Fibroblast of lung (primary cell): Measurements from ENCODE around the gene LCP1. TPM values are rescaled to one million over a fixed set of nuclear protein-coding genes. Genes with fewer than 3 reads are reported as not detected.

Experiments used
- DNase-seq, 2 donors: peaks; one replicate each; pipeline versions ENCODE4 v3.0.0 to v3.0.0-alpha.2; 2010; ENCODE audit warnings: low read depth in 2 of 2
- H2AFZ ChIP-seq: 2 replicates; pipeline ENCODE4 v1.5.1; 2012; ENCODE audit warnings: low read length, control low read depth, inconsistent platforms
- H3K27ac ChIP-seq: 2 replicates; pipeline ENCODE4 v1.5.1; 2011; ENCODE audit warnings: low read length, control low read depth; ENCODE audit not compliant: insufficient read depth
- H3K27me3 ChIP-seq: 2 replicates; pipeline ENCODE4 v1.5.1; 2011; ENCODE audit warnings: mild to moderate bottlenecking, low read length; ENCODE audit not compliant: control insufficient read depth, insufficient read depth
- H3K36me3 ChIP-seq: 2 replicates; pipeline ENCODE4 v1.5.1; 2011; ENCODE audit warnings: low read length; ENCODE audit not compliant: control insufficient read depth, insufficient read depth
- H3K4me1 ChIP-seq: 2 replicates; pipeline ENCODE4 v1.5.1; 2011; ENCODE audit warnings: low read length; ENCODE audit not compliant: control insufficient read depth, insufficient read depth; ENCODE audit errors: extremely low read depth
- H3K4me2 ChIP-seq: 2 replicates; pipeline ENCODE4 v1.5.1; 2011; ENCODE audit warnings: low read length, control low read depth; ENCODE audit not compliant: insufficient read depth; ENCODE audit errors: extremely low read depth
- H3K4me3 ChIP-seq, 4 experiments: fragments of 200-600 bp in 1 of 4; sonication (generic) in 1 of 4; replicated peaks in 1 of 4; 2 replicates each; pipeline ENCODE4 v1.5.1; 2011 to 2016; ENCODE audit warnings: low read length in 4 of 4, low read depth in 3 of 4, mild to moderate bottlenecking in 3 of 4, control low read depth in 2 of 4, inconsistent platforms in 1 of 4, mixed read lengths in 1 of 4; ENCODE audit not compliant: insufficient read depth in 1 of 4; ENCODE audit errors: control extremely low read depth in 1 of 4
- H3K79me2 ChIP-seq: 2 replicates; pipeline ENCODE4 v1.5.1; 2012; ENCODE audit warnings: mild to moderate bottlenecking, low read length, inconsistent platforms; ENCODE audit not compliant: control insufficient read depth, insufficient read depth
- H3K9ac ChIP-seq: 2 replicates; pipeline ENCODE4 v1.5.1; 2011; ENCODE audit warnings: mild to moderate bottlenecking, low read length, control low read depth; ENCODE audit not compliant: insufficient read depth
- H3K9me3 ChIP-seq: 2 replicates; pipeline ENCODE4 v1.5.1; 2012; ENCODE audit warnings: low read depth, low read length; ENCODE audit not compliant: control insufficient read depth, insufficient read depth
- H4K20me1 ChIP-seq: 2 replicates; pipeline ENCODE4 v1.5.1; 2011; ENCODE audit warnings: low read length; ENCODE audit not compliant: control insufficient read depth, insufficient read depth; ENCODE audit errors: extremely low read depth
- CTCF ChIP-seq, 2 donors: IDR thresholded peaks in 1 of 2; conservative IDR thresholded peaks in 1 of 2; 1 replicate in 1 of 2; 2 replicates in 1 of 2; pipeline ENCODE4 v1.5.1; 2011 to 2012; ENCODE audit warnings: low read length in 2 of 2, control low read depth in 1 of 2, inconsistent platforms in 1 of 2, low read depth in 1 of 2, mild to moderate bottlenecking in 1 of 2
- EZH2 ChIP-seq: IDR thresholded peaks from 2 replicates; pipeline ENCODE4 v1.5.1; 2012; ENCODE audit warnings: low read length, control low read depth, mild to moderate bottlenecking; ENCODE audit errors: missing control alignments
- polyA plus RNA-seq, 2 donors: library from polyadenylated mRNA; depleted of rRNA in 1 of 2; stranded (reverse) in 1 of 2; unstranded in 1 of 2; fragments of >200 nt; gene quantifications; 2 replicates each; pipeline ENCODE4 v1.2.1, GENCODE V29; 2011 to 2012; ENCODE audit warnings: missing spikeins in 1 of 2
- total RNA-seq: library from RNA; depleted of rRNA; stranded (reverse); fragments of >200 nt; gene quantifications from 2 replicates; pipeline ENCODE4 v1.2.1, GENCODE V29; 2014

LCP1 gene
- total and polyA plus RNA-seq, 2 donors (not counting 1 experiment from before 2014, with no cell fraction given) = under 0.01 to 0.06 TPM

- DNase-seq = no peak
- Histone ChIP-seq H3K27me3 (no peaks in the 10 kb centered on the region), H3K36me3 (no peaks in the 10 kb centered on the region), H2AFZ (no peak overlapping the region), H3K9me3 (no peaks in the 10 kb centered on the region), H4K20me1 (no peaks in the 10 kb centered on the region), H3K79me2 (no peaks in the 10 kb centered on the region), H3K4me1 (no peaks in the 10 kb centered on the region), H3K27ac (no peak overlapping the region), H3K4me3 (no peak overlapping the region), H3K9ac (no peak overlapping the region), H3K4me2 (no peak overlapping the region)
- no peak for TF ChIP-seq CTCF (conservative IDR thresholded peaks at IDR 0.05 in 1 of 2, IDR thresholded peaks at IDR 0.05 in 1 of 2; ENCODE audit: low read depth in 1 of 2, low read length in 2 of 2)
- TF ChIP-seq EZH2 = no peak
Measured at GRCh38 chr13:46170268-46170667, 11.7 kb downstream of the LCP1 start.

- no peaks in the 10 kb centered on the region for H3K4me1 ChIP-seq
- H3K4me2 ChIP-seq = no peak overlapping the region
- H3K9me3 ChIP-seq = no peaks in the 10 kb centered on the region
- H3K27me3 ChIP-seq = no peaks in the 10 kb centered on the region
- no peaks in the 10 kb centered on the region for H3K36me3 ChIP-seq
- H3K79me2 ChIP-seq = no peaks in the 10 kb centered on the region
- DNase-seq = no peak
- H4K20me1 ChIP-seq = no peaks in the 10 kb centered on the region
- TF ChIP-seq EZH2 = no peak
- H3K4me3 ChIP-seq = no peak overlapping the region
- H3K27ac ChIP-seq = no peak overlapping the region
- H2AFZ ChIP-seq = no peak overlapping the region
- H3K9ac ChIP-seq = no peak overlapping the region
Measured at GRCh38 chr13:46169758-46170157, 12.2 kb downstream of the LCP1 start.

- no peaks in the 10 kb centered on the region for H3K79me2 ChIP-seq
- no peak for TF ChIP-seq CTCF (conservative IDR thresholded peaks at IDR 0.05 in 1 of 2, IDR thresholded peaks at IDR 0.05 in 1 of 2; ENCODE audit: low read depth in 1 of 2, low read length in 2 of 2)
- TF ChIP-seq EZH2 = no peak
- H3K9ac ChIP-seq = no peak overlapping the region
- H3K4me1 ChIP-seq = no peaks in the 10 kb centered on the region
- H3K4me2 ChIP-seq = no peak overlapping the region
- no peak overlapping the region for H3K4me3 ChIP-seq
- no peaks in the 10 kb centered on the region for H4K20me1 ChIP-seq
- H3K27ac ChIP-seq = no peak overlapping the region
- DNase-seq = no peak
- no peaks in the 10 kb centered on the region for H3K9me3 ChIP-seq
- no peaks in the 10 kb centered on the region for H3K36me3 ChIP-seq
- H2AFZ ChIP-seq = no peak overlapping the region
- H3K27me3 ChIP-seq = no peaks in the 10 kb centered on the region
Measured at GRCh38 chr13:46168783-46169182, 13.2 kb downstream of the LCP1 start.
